Coronary artery (tissue), 2 donors: ENCODE data around the gene TEX48.

ENCODE experiments used
- DNase-seq: peaks from one replicate; pipeline ENCODE4 v3.0.0-alpha.2; 2017; ENCODE audit warnings: low spot score
- H3K27ac ChIP-seq, 2 donors: fragments of 200-600 bp; sonication (generic); one replicate each; pipeline ENCODE4 v1.5.1; 2016 to 2019
- H3K4me3 ChIP-seq: fragments of 200-600 bp; sonication (generic); 2 replicates; pipeline ENCODE4 v1.5.1; 2016; ENCODE audit warnings: mild to moderate bottlenecking, moderate library complexity
- CTCF ChIP-seq: fragments of 200-600 bp; sonication (generic); IDR thresholded peaks from one replicate; pipeline ENCODE4 v1.5.1; 2019; ENCODE audit warnings: antibody characterized with exemption

The TEX48 gene

GRCh38 chr9:114722937-114723620, 41.1 kb upstream of the TEX48 start:
- no peak for TF ChIP-seq CTCF
- no peak for DNase-seq
- Histone ChIP-seq H3K27ac (no peak overlapping the region), H3K4me3 (no peak overlapping the region)

GRCh38 chr9:114722081-114722621, 40.2 kb upstream of the TEX48 start:
- no peak for TF ChIP-seq CTCF
- no peak overlapping the region for H3K4me3 ChIP-seq

GRCh38 chr9:114721491-114722079, 39.6 kb upstream of the TEX48 start:
- no peak for DNase-seq
- Histone ChIP-seq H3K4me3 (no peak overlapping the region), H3K27ac (no peak overlapping the region)
- TF ChIP-seq CTCF, result no peak

More at GRCh38 chr9:114722081-114722621, 40.2 kb upstream of the TEX48 start:
- no peak for DNase-seq
- H3K27ac ChIP-seq, result no peak overlapping the region

GRCh38 chr9:114720086-114720676, 38.2 kb upstream of the TEX48 start:
- TF ChIP-seq CTCF, result no peak
- no peak overlapping the region for H3K4me3 ChIP-seq
- no peak for DNase-seq
- no peak overlapping the region for H3K27ac ChIP-seq

- no peak for TF ChIP-seq CTCF
- Histone ChIP-seq H3K4me3 (no peak overlapping the region), H3K27ac (no peak overlapping the region)
- no peak for DNase-seq
These were observed 37.3 kb upstream of the TEX48 start for GRCh38 chr9:114719290-114719689.

GRCh38 chr9:114718801-114719221, 36.8 kb upstream of the TEX48 start:
- TF ChIP-seq CTCF, result no peak
- H3K27ac ChIP-seq, result no peak overlapping the region
- no peak overlapping the region for H3K4me3 ChIP-seq
- DNase-seq, result no peak
